KBM-7 (cell line): Measurements from ENCODE around the gene C8G.

Experiments used
- DNase-seq: peaks from one replicate; pipeline ENCODE4 v3.0.0-alpha.2; 2015
- in situ Hi-C: fragments of 300-500 bp; cut with MboI; formaldehyde crosslinking; loops from 2 replicates; pipeline ENCODE4 v1.14.3; 2020; ENCODE audit warnings: low sequenced_read_pairs, low pct_unique_long_range_greater_than_20kb, mixed read lengths

The C8G gene

DNA sequence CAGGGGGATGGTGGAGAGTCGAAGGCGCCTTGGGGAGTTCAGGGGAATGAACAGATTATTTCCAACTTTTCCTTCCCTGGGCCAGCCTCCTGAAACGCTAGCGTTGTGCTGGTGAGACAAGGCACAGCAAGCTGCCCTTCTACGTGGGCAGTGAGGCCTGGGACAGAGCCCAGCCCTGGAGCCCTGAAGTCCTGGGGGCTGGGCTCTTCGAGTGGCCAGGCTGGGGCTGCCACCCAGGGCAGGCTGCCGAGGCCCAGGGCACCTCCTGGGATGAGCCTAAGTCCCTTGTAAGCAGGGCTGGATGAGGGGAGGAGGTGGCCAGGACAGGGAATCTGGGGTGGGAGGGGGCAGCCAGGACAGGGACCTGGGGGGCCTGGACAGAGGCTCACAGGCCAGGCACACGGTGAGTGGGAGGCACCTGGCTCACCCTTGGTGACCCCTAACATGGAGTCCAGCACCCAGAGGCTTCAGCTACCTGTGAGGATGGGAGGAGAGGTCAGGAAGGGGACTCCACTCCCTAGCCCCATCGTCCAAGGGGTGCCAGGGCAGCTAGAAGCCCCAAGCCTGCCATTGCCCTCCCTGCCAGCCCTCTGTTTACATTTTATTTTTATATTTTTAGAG is 5.7 kb downstream of the C8G start:
- no peak for DNase-seq
- in situ Hi-C loops, result no loop called here

DNA sequence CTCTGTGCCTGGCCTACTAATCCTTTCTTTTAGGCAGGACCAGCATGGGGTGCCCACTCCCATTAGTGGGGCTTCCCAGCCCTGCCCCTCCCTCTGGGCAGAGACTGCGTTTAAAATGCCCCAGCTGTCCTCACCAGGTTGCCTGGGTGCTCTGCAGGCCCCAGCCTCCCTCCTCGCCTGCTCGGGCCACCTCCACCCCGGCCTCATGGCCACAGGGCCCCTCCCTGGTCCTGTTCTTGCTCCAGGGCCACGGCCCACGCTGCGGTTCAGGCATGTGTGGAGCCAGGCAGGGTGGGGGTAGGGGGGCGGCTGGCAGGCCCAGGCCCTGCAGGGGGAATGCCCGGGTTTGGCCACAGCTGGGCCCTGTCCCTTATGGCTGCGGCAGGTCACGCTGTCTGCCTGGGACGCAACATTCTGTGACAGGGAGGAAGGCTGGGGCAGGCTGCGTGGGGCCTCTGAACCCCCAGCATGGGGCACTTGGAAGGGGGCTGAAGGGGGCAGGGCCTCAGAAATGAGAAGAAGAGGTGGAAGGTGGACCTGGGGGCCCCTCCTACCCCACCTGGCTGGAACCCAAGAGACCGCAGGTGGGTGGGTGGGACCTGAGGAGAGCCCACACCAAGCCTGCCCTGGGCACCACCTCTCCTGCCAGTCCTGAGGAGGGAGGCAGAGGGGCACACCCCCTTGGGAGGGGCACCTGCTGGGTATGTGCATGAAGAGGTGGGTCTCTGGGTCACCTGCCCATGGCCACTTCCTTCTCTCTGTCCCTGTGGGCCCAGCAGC is 6.7 kb downstream of the C8G start, which contains the start of gene LCN12:
TSS of gene LCN12 (plus strand) at position 733 of the 780 bp plus-strand sequence. CDS start 55 bp downstream, outside the sequence.
- DNase-seq, result no peak
- in situ Hi-C loops, result no loop called here

DNA sequence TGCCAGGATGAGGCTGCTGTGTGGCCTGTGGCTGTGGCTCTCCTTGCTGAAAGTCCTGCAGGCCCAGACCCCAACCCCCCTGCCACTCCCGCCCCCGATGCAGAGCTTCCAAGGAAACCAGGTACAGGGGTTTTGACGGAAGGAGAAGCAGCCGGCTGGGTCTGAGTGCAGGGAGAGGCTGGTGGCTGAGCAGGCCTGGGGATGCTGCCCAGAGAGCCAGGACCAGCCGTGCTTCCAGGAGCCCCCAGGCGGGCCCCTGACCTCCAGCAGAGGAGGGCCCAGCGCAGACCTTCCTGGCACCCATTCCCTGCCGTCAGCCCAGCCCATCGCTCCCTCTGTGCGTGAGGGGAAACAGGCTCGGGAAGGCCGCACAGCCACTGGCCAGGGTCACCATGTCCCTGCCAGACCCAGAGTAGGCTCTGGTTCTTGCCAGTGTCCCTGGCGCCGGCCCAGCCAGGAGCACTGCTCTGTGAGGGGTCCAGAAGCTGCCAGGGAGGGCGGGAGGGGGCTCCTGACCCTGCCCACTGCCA is 7.3 kb downstream of the C8G start:
- no peak for DNase-seq

DNA sequence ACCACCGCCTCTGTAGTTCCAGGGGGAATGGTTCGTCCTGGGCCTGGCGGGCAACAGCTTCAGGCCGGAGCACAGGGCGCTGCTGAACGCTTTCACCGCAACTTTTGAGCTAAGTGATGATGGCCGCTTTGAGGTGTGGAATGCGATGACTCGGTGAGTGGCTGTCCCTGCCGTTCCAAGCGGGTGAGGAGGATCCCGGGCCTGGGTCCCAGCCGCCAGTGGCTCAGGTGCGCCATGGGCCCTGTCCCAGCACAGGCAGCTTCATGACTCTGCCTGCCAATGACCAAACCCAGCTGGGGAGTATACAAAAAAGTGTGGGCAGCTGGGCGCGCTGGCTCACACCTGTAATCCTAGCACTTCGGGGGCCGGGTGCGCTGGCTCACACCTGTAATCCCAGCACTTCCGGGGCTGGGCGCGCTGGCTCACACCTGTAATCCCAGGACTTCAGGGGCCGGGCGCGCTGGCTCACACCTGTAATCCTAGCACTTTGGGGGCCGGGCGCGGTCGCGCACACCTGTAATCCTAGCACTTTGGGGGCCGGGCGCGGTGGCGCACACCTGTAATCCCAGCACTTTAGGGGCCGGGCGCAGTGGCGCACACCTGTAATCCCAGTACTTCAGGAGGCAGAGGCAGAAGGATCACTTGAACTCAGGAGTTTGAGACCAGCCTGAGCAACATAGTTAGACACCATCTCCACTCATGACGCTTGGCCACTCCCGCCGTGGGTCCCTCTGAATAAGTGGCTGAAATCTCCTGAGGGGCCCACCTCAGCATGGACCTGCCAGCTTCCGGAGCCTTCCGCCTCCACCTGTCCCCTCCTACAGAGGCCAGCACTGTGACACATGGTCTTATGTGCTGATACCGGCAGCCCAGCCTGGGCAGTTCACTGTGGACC is 8.1 kb downstream of the C8G start:
- DNase-seq, result no peak
- in situ Hi-C loops, result no loop called here

More for the DNA sequence above, 7.3 kb downstream of the C8G start:
- in situ Hi-C loops, result no loop called here

DNA sequence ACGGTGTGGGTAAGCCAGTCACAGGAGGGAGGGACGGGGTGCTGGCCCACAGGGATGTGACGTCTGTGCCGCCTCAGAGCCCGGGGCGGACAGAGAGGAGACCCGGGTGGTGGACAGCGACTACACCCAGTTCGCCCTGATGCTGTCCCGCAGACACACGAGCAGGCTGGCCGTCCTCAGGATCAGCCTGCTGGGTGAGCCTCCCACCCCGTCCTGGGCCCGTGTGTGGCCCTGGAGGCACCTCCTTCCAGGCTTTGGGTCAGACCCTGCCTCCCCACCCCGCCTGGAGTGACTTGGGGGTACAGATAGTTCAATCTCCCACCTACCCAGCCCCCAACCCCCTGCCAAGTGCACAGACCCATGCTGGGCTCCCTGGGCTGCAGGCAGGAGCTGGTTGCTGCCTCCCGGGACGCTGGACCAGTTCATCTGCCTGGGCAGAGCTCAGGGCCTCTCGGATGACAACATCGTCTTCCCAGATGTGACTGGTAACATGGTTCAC is 8.8 kb downstream of the C8G start:
- DNase-seq, result no peak
- in situ Hi-C loops, result no loop called here

DNA sequence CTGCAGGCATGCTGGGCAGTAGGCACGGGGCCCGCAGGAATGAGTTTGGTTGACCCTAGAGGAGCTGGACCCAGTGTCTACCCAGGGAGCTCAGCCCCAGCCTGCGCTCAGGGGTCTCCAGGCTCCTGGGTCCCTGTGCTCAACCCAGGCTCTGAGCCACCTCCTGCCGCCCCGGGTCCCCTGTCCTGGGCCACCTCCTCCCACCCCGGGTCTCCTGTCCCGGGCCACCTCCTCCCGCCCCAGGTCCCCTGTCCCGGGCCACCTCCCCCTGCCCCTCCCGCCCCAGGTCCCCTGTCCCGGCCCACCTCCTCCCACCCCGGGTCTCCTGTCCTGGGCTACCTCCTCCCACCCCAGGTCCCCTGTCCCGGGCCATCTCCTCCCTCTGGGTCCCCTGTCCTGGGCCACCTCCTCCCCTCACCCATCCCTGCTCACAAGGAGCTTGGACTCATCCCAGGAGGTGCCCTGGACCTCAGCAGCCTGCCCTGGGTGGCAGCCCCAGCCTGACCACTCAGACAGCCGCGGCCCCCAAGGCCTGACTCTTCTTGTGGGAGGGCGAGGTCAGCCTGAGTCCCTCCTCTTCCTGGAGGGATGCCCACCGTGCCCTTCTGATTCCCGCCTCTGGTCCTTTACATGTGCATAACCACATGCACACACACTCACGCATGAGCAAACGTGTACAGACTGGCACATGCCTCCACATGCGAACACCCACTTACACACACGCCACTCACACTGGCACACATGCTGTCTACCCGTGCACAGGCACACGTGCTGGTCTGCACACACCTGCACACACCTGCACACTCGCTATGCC is 9.4 kb downstream of the C8G start:
- in situ Hi-C loops, result no loop called here
- DNase-seq, result no peak

DNA sequence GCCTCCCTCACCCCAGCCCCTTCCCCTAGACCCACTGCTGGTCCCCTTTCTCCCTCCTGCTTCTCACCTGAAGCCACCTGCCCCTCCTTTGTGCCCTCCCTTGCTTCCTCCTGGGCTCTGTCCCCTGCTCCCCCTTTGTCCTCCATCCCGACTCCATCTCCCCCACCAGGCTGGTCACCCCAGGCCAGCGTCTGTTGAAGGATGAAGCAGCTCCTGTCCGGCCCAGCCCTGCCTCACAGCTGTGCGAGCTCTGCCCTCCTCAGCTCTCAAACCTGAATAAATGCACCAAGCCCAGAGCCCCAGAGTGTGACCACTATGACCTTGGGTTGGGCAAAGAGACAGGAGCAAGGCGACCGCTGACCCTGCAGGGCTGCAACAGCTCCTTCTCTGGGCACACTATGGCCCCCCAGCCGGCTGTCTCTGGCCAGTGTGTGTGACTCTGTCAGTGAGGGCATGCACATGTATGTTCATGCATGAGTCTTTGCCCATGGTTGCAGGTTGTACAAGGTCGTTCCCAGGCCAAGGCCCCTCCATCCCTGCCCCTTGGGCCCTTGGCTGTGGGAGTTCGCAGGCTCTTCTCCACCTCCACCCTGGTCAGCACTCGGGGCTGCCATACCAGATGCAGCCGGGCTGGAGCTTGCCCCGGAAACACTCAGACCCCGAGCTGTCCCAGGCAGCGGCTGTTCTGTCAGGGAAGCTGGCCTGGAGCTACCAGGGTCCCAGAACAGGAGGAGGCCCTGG is 10.3 kb downstream of the C8G start:
- no peak for DNase-seq
- in situ Hi-C loops, result no loop called here

DNA sequence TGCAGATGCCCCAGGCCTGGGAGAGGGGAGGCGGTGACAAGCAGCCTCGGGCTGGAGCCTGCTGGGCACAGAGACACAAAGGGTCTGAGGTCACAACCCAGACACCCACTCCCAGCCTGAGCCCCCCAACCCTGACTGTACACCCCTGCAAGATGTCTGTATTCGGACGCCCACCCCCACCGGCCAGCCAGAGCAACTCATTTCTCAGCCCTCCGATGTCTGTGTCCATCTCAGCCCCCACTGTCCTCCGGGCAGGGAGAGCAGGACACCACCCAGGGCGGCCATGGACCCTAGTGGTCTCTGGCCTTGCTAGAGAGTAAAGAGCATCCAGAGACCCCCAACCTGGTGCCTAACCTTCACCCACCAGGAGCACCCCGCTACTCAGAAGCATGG is 10.9 kb downstream of the C8G start:
- no peak for DNase-seq
- in situ Hi-C loops, result no loop called here

DNA sequence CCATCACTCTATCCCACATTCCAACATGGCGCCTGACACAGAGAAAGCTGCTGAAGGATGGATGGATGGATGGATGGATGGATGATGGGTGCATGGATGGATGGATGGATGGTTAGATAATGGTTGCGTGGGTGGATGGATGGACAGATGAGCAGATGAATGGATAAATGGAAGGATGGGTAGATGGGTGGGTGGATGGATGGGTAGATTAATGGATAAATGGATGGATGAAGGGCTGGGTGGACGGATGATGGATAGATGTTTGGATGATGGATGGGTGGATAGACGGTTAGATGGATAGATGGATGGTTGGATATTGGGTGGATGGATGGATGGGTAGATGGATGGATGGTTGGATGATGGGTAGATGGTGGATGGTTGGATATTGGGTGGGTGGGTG is 11.6 kb downstream of the C8G start:
- in situ Hi-C loops, result no loop called here
- no peak for DNase-seq

DNA sequence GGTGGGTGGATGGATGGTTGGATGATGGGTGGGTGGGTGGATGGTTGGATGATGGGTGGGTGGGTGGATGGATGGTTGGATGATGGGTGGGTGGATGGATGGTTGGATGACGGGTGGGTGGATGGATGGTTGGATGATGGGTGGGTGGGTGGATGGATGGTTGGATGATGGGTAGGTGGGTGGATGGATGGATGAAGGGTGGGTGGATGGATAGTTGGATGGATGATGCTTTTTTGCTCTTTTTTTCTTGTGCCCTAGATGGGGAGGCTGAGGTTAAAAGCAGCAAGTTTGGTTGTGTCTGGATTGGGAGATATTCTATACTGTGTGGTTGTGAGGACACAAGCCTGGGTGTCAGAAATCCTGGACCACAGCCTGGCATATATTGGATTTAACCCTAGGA is 12.4 kb downstream of the C8G start:
- in situ Hi-C loops, result no loop called here
- DNase-seq, result no peak

DNA sequence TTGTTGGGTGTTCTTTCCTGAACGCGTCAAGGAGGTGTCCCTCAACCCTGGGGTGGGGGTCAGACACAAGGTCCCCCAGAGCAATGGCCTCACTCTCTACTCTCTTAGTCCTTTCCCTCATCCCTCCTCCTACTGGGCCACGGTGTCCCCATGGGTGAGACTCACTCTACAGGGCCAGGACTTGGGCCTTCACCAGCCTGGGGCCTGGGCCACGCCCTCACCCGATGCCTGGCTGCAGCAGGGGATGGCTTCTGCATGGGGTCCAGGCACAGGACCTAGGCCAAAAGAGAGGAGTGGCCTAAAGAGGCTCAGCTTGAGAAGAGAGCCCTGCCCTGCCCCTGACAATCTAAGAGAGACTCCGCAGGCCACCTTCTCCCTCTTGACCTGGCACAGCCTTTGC is 12.9 kb downstream of the C8G start:
- in situ Hi-C loops, result no loop called here
- DNase-seq, result no peak

DNA sequence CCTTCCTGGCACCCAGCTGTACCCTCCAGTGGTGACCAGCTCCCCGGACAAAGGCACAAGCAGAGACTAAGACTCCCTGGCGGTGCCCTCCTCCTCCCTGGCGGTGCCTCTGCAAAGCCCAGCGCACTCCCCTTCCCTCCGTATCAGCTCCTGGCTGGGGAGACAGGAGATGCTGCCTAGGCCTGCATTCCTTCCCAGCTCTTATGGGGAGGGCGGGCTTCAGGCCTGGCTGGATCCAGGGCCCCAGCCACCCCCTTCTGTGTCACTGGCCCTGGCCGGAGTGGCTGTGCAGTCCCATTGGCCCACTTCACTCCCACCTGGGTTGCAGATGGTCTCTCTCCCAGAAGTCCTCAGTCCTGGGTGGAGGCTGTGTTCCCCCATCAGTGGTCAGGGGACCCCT is 13.4 kb downstream of the C8G start:
- in situ Hi-C loops, result no loop called here
- DNase-seq, result no peak

DNA sequence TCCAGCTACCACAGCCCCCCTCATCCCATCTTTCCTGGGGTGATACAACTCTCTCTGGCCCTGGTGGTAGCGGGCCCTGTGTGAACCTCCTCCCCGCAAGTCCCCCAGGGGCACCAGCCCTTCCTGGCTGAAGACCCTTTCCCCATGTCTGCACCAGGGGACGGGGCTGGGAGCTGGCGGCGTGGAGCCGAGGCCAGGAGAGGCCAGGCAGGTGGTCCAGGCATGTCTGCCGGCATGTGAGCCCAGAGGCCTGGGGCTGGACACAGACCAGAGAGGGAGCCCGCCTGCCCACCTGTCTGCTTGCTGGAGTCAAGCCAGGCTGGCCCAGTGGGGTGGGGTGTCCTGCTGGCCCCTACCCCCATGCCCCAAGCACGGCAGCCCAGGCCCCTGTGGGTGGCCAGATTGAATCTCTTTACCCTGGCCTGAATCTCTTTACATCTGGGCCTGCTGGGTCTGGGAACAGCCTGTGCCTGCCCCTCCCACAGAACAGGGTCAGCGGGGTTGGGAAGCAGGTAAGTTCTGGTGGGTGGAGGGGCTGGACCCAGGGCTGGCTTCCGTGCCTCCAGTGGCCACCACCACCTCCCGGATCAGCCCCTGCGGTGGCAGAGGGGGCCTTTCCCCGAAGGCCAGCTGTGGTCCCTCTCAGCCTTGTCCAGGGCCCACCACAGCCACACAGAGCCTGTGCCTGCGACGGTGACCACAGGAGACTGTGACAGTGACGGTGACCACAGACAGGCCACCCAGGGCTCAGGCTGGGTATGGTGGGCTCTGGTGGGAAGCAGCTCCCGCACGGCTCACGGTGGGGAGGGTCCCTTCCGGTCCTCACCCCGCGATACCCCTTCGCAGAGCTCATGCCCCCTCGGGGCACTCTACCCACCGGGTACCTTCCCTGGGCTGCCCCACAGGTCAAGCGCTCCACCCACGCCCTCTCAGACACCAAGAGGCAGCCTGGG is 14.1 kb downstream of the C8G start:
- no peak for DNase-seq
- in situ Hi-C loops, result no loop called here

DNA sequence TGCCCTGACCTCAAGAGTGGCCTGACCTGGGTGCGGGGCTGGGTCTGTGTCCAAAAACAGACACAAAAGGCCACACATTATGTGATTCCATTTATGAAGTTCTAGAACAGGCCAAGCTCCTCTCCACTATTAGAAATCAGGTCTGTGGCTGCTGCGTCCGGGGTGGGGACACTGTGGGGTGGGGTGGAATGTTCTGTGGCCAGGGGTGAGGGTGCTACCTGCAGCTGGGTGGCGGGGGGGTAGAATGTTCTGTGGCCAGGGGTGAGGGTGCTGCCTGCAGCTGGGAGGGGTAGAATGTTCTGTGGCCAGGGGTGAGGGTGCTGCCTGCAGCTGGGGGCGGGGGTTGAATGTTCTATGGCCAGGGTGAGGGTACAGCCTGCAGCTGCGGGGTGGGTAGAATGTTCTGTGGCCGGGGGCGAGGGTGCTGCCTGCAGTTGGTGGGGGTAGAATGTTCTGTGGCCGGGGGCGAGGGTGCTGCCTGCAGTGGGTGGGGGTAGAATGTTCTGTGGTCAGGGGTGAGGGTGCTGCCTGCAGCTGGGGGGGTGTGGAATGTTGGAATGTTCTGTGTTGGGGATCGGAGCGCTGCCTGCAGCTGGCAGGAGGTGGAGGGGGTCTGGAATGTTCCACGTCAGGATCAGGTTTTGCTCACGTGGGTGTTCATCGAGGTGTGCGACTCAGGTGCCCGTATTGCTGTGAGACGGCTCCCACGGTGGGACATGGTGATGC is 15.3 kb downstream of the C8G start:
- in situ Hi-C loops, result no loop called here
- DNase-seq, result no peak

DNA sequence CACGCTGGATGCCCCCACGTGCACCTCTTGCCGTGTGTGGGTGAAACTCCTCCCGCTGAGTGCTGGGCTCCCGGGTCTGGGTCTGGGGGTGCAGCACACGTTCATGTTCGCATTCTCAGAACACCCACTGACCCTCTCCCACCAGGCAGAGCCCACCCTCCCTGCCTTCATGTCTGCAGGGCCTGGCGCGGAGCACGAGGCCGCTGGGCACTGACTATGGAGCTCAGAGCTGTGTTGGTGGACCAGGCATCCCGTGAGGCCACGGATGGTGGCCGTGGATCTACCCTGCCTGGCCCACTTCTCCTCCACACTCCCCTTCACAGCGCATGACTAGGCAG is 15.9 kb downstream of the C8G start:
- no peak for DNase-seq
- in situ Hi-C loops, result no loop called here

DNA sequence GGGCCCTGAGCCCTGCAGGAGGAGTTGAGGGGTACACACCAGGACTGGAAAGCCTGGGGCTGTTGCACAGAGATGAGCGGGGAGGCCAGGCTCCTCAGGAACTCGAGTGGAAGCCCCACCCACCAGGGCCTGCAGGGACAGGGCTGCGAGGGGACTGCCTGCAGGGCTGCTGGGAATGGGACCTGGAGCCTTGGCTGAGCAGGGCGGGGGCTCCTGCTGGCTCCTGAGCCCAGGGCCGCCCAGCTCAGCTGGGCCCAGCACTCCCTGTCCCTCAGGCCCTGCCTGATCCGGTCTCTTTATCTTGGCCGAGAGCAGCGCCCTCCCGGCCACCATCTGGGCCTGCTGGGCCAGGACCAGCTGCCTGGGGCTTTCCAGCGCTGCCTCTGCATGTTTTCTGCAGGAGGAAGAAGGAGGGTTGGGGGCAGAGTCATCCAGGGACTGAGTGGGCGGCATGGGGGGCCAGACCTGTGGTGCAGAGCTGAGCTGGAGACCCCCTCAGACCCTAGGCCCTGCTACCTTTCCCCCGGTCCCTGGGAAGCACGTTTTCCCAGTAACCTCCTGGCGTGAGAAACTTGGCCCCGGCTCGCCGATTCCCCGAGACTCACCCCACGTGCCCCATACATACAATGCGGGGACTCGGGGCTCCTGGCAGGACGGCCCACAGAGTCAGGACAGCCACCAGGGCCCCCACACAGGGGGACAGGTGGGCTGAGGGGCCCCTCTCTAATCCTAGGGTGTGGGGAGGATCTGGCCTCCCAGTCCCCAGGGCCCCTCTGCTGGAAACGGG is 16.4 kb downstream of the C8G start:
- no peak for DNase-seq
- in situ Hi-C loops, result no loop called here
